Right lobe of liver (tissue), 4 donors: ENCODE measurements around the gene RRP15.

Experiments used
- CTCF ChIP-seq, 4 donors: fragments of 200-600 bp in 3 of 4; fragments of 450-650 bp in 1 of 4; IDR thresholded peaks; one replicate each; pipeline versions ENCODE4 v1.5.1 to v1.8.0; 2016 to 2022; ENCODE audit warnings: antibody characterized with exemption in 4 of 4, mild to moderate bottlenecking in 2 of 4
- POLR2A ChIP-seq: fragments of 450-650 bp; IDR thresholded peaks from one replicate; pipeline ENCODE4 v1.6.1; 2017; ENCODE audit warnings: antibody characterized with exemption, mild to moderate bottlenecking
- donor health status: DM: no; HTN: no; CAD: no.
- donor health status: DM: no; HTN: no; CAD: no.
- donor health status: DM: no; HTN: yes; CAD: no.

DNA sequence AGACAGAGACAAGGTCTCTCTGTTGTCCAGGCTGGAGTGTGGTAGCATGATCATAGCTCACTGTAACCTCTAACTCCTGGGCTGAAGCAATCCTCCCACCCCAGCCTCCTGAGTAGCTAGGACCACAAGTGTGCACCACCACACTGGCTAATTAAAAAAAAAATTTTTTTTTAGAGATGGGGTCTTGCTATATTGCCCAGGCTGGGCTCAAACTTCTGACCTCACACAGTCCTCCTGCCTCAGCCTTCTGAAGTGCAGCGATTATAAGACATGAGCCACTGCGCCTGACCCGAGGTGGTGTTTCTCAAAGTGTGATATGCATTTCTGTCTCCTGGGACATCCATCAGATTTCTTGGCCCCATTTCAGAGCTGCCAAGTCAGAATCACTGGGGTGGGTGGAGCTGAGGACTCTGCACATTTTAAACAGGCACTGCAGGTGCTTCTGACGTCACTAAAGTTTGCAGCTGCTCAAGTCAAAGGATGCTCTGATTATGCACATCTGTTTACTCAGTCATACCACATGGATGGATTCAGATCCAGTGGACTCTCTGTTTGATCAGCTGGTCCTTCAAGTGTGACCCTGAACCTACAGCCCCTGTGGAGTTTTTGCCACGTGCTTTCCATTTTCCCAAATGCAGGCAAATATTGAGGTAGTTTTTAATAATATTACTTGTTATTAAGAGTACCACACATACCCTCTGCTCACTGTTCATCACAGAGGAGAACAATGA is 81.4 kb downstream of the RRP15 start:
- no peak for TF ChIP-seq POLR2A
- no peak for TF ChIP-seq CTCF (IDR thresholded peaks at IDR 0.05)
